ENCODE data around the gene SH3GL3.

DNA sequence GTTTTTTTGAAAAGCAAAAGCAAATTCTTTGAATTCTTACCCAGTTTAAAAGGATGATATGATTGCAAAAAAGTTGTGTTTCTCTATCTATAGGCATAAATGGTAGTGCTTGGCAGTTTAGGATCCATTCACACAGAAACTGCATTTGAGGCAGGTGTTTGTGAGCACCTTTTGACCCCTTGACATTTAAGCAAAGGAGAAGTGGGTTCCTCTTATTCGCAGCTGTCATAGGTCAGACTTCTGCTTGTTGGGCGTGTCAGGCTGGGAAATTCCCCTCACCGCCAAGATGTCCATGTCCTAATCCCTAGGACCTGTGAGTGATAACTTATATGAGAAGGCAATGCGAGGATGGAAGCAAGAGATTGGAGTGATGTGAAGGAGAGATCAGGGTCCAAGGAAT, 67.4 kb downstream of the SH3GL3 start:
- no peak for TF ChIP-seq JUNB (IDR thresholded peaks at IDR 0.05)
- TF ChIP-seq NR3C1 (IDR thresholded peaks at IDR 0.05), result no peak
- TF ChIP-seq, protein P1, sequence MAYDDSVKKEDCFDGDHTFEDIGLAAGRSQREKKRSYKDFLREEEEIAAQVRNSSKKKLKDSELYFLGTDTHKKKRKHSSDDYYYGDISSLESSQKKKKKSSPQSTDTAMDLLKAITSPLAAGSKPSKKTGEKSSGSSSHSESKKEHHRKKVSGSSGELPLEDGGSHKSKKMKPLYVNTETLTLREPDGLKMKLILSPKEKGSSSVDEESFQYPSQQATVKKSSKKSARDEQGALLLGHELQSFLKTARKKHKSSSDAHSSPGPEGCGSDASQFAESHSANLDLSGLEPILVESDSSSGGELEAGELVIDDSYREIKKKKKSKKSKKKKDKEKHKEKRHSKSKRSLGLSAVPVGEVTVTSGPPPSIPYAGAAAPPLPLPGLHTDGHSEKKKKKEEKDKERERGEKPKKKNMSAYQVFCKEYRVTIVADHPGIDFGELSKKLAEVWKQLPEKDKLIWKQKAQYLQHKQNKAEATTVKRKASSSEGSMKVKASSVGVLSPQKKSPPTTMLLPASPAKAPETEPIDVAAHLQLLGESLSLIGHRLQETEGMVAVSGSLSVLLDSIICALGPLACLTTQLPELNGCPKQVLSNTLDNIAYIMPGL (CRISPR knock-in tag; IDR thresholded peaks at IDR 0.05; ENCODE audit: borderline replicate concordance), result no peak
